ENCODE measurements around the gene KRTAP3-3. TPM values are rescaled to one million over a fixed set of nuclear protein-coding genes. Genes with fewer than 3 reads are reported as not detected.

The KRTAP3-3 gene
- total RNA-seq, 1 experiment from 2014 or later, result not detected

- no peak for TF ChIP-seq CTCF (conservative IDR thresholded peaks at IDR 0.05)
- H4K5ac ChIP-seq (ENCODE audit: insufficient read length, low read depth, low read length), result no peak overlapping the region
- H3K9ac ChIP-seq (ENCODE audit: extremely low read depth, insufficient read length, low read length), result no peak overlapping the region
- no peak for DNase-seq
- Mint-ChIP-seq H3K4me1 (peaks cover 11 to 14% of the 10 kb centered on the region in 2 experiments), H3K36me3 (ENCODE audit: insufficient read depth in 1 of 3, low read depth in 3 of 3) (no peaks in the 10 kb centered on the region), H3K27me3 (ENCODE audit: low read depth) (peaks cover 3% of the 10 kb centered on the region), H3K4me3 (no peak overlapping the region), H3K9me3 (no peaks in the 10 kb centered on the region), H3K27ac (no peak overlapping the region)
- no peak overlapping the region for H3K23ac ChIP-seq (ENCODE audit: insufficient read length, low read depth, low read length)
- H3K79me2 ChIP-seq (ENCODE audit: insufficient read depth, low read length), result no peaks in the 10 kb centered on the region
- no peak overlapping the region for H2BK5ac ChIP-seq (ENCODE audit: insufficient read length, low read length)
- no peak overlapping the region for H3K4ac ChIP-seq (ENCODE audit: low read depth, low read length)
- no peak overlapping the region for H2BK12ac ChIP-seq (ENCODE audit: insufficient read length, low read depth, low read length)
- H3K23me2 ChIP-seq (ENCODE audit: insufficient read length, low read depth, low read length, poor library complexity, severe bottlenecking), result no peaks in the 10 kb centered on the region
- H4K91ac ChIP-seq (ENCODE audit: insufficient read length, low read depth, low read length), result no peak overlapping the region
- H3K18ac ChIP-seq (ENCODE audit: insufficient read length, low read depth, low read length), result no peak overlapping the region
- H3K27me3 ChIP-seq (ENCODE audit: insufficient read depth, low read length), result no peaks in the 10 kb centered on the region
- H3K14ac ChIP-seq (ENCODE audit: insufficient read depth, low read length), result 0 out of 2 replicates have a peak overlapping the region, but pooled peaks have one; percentile 54
- no peak overlapping the region for H2AFZ ChIP-seq (ENCODE audit: low read length)
- H3K79me1 ChIP-seq (ENCODE audit: insufficient read depth, low read depth, low read length, poor library complexity, severe bottlenecking), result no peaks in the 10 kb centered on the region
- H3T11ph ChIP-seq (ENCODE audit: low read length), result no peak overlapping the region
- H2BK15ac ChIP-seq (ENCODE audit: low read depth, low read length), result no peak overlapping the region
- no peaks in the 10 kb centered on the region for H3K9me3 ChIP-seq (ENCODE audit: control insufficient read depth, low read depth, low read length)
- no peak overlapping the region for H3K56ac ChIP-seq (ENCODE audit: insufficient read length, low read depth, low read length)
- H3K27ac ChIP-seq (ENCODE audit: insufficient read length, low read depth, low read length), result no peak overlapping the region
- no peaks in the 10 kb centered on the region; the same call in 1 of the 2 replicates for H3K4me1 ChIP-seq (ENCODE audit: insufficient read depth, low read length)
- WGBS (ENCODE audit: extremely low coverage, insufficient read length, low lambda C conversion rate), result no CpG with 5 or more reads among the region's 8 CpGs
- no peaks in the 10 kb centered on the region for H4K20me1 ChIP-seq (ENCODE audit: control insufficient read depth, insufficient read depth, insufficient read length)
- H3K4me2 ChIP-seq (ENCODE audit: insufficient read depth, insufficient read length, low read length), result no peak overlapping the region
- no peak overlapping the region for H2AK5ac ChIP-seq (ENCODE audit: insufficient read length, low read length)
- no peak overlapping the region for H2BK20ac ChIP-seq (ENCODE audit: low read depth, low read length, poor library complexity, severe bottlenecking)
- no peak overlapping the region for H2BK120ac ChIP-seq (ENCODE audit: low read depth, low read length, poor library complexity, severe bottlenecking)
- no peak overlapping the region for H4K8ac ChIP-seq (replicated peaks; ENCODE audit: insufficient read length, low read depth, low read length)
These were observed 13.4 kb downstream of the KRTAP3-3 start for GRCh38 chr17:40980596-40980995.

All from H9 (cell line).